Endothelial cell (in vitro differentiated cells): Measurements from ENCODE around the gene ATP8A2. TPM values are rescaled to one million over a fixed set of nuclear protein-coding genes. Genes with fewer than 3 reads are reported as not detected.
"Not testable (repeated sequence)": the region's sequence is repeated elsewhere in the genome, so short reads cannot be mapped to it uniquely, and the experiment has no call there.

Source experiments
- DNase-seq: peaks from one replicate; pipeline ENCODE4 v3.0.0; 2021; ENCODE audit warnings: low spot score
- H3K27ac Mint-ChIP-seq: one replicate; pipeline ENCODE4 v1.8.0; 2021; ENCODE audit warnings: mixed read lengths, inconsistent platforms; ENCODE audit not compliant: unreplicated experiment
- H3K27me3 Mint-ChIP-seq: one replicate; pipeline ENCODE4 v1.8.0; 2021; ENCODE audit warnings: mild to moderate bottlenecking, moderate library complexity, mixed read lengths, inconsistent platforms; ENCODE audit not compliant: unreplicated experiment
- H3K36me3 Mint-ChIP-seq: one replicate; pipeline ENCODE4 v1.8.0; 2021; ENCODE audit warnings: mild to moderate bottlenecking, low read depth, mixed read lengths, inconsistent platforms; ENCODE audit not compliant: unreplicated experiment
- H3K4me1 Mint-ChIP-seq: one replicate; pipeline ENCODE4 v1.8.0; 2021; ENCODE audit warnings: mild to moderate bottlenecking, mixed read lengths, inconsistent platforms; ENCODE audit not compliant: unreplicated experiment
- H3K4me3 Mint-ChIP-seq: one replicate; pipeline ENCODE4 v1.8.0; 2021; ENCODE audit warnings: mild to moderate bottlenecking, mixed read lengths, inconsistent platforms; ENCODE audit not compliant: unreplicated experiment
- H3K9me3 Mint-ChIP-seq: one replicate; pipeline ENCODE4 v1.8.0; 2021; ENCODE audit warnings: mixed read lengths, inconsistent platforms; ENCODE audit not compliant: unreplicated experiment
- total RNA-seq: library from RNA; stranded (reverse); fragmentation: NEBNext Ultra II Directional; extraction: Animal tissue kit (Norgen Biotek cat#: 25700); gene quantifications from one replicate; pipeline ENCODE4 v1.2.1, GENCODE V29; 2021; ENCODE audit not compliant: unreplicated experiment
- TF ChIP-seq, protein P1 (sequence below): fragments of 200-600 bp; sonication (generic); IDR thresholded peaks from one replicate; pipeline ENCODE4 v1.5.0; 2021; ENCODE audit warnings: antibody characterized with exemption; ENCODE audit not compliant: unreplicated experiment

Gene ATP8A2
- total RNA-seq, 1 donor from 2014 or later, result 2.1 TPM

DNA sequence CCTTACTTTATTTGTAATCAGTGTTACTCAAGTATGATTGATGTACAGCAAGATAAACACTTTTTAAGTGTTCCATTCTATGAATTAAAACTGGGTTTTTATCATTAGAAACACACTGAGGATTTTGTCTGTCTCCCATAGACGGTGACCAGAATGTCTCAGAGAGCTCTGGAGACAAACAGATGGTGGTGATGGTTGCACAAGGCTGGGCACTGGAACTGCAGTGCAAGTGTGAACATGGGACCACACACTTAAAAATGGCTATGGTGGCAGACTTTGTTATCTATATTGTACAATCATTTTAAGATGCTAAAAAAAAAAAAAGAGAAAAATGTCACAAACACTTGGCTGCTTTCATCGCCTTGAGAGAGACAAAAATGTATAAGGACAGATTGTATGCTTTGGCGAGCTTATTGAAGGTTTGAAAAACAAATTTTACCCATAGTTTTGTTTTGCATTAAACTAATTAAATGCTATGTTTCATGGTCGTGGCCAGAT, 407.1 kb downstream of the ATP8A2 start:
- DNase-seq, result no peak
- TF ChIP-seq, protein P1, sequence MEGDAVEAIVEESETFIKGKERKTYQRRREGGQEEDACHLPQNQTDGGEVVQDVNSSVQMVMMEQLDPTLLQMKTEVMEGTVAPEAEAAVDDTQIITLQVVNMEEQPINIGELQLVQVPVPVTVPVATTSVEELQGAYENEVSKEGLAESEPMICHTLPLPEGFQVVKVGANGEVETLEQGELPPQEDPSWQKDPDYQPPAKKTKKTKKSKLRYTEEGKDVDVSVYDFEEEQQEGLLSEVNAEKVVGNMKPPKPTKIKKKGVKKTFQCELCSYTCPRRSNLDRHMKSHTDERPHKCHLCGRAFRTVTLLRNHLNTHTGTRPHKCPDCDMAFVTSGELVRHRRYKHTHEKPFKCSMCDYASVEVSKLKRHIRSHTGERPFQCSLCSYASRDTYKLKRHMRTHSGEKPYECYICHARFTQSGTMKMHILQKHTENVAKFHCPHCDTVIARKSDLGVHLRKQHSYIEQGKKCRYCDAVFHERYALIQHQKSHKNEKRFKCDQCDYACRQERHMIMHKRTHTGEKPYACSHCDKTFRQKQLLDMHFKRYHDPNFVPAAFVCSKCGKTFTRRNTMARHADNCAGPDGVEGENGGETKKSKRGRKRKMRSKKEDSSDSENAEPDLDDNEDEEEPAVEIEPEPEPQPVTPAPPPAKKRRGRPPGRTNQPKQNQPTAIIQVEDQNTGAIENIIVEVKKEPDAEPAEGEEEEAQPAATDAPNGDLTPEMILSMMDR, result no peak
- Mint-ChIP-seq H3K27ac (no peak overlapping the region), H3K36me3 (no peaks in the 10 kb centered on the region), H3K4me3 (no peak overlapping the region), H3K27me3 (peaks cover 2% of the 10 kb centered on the region), H3K9me3 (no peaks in the 10 kb centered on the region), H3K4me1 (peaks cover 3% of the 10 kb centered on the region)

DNA sequence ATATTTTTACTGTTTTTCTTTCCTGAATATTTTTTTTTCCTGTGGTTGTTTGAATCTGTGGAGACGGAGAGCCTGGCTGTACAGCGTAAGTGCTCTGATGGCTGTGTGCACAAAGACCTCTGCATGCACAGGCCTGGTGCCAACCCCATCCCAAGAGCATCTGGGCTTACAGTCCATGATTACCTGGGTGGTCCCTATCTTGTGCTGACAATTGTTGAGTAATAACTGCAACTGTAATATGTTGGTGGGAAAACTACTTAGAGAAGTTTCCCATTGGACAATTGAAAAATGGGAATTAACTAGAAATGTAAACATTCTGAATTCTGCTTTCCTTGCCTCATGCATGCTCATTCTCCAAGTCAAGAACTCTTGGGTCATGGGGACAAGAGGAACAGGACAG, 411.3 kb downstream of the ATP8A2 start:
- Mint-ChIP-seq H3K9me3 (no peaks in the 10 kb centered on the region), H3K4me1 (peaks cover 10% of the 10 kb centered on the region), H3K27me3 (no peaks in the 10 kb centered on the region), H3K27ac (no peak overlapping the region), H3K36me3 (no peaks in the 10 kb centered on the region), H3K4me3 (no peak overlapping the region)
- no peak for DNase-seq
- TF ChIP-seq, protein P1, result no peak

DNA sequence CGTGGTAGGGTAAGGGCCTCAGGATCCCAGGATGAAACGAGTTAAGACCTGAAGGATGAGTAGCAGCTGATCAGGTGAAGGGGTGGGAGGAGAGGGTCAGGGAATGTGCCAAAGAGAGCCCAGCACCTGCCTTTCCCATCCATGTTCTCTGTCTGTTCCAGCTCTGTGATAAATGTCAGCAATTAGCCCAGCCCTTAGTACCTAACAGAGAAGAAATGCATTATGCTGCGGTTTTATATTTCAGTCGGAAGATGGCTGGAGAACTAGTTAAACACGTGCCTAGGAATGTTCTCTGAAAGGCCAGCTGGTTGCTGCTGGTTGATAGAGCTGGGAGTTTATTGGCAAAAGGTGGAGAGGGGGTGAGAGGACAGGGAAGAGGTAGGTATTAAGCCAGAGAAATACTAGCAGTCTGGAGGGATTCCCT, 411.8 kb downstream of the ATP8A2 start:
- Mint-ChIP-seq H3K9me3 (no peaks in the 10 kb centered on the region), H3K36me3 (no peaks in the 10 kb centered on the region), H3K4me3 (no peak overlapping the region), H3K4me1 (peaks cover 8% of the 10 kb centered on the region), H3K27me3 (no peaks in the 10 kb centered on the region), H3K27ac (no peak overlapping the region)
- DNase-seq, result no peak
- TF ChIP-seq, protein P1, result no peak

DNA sequence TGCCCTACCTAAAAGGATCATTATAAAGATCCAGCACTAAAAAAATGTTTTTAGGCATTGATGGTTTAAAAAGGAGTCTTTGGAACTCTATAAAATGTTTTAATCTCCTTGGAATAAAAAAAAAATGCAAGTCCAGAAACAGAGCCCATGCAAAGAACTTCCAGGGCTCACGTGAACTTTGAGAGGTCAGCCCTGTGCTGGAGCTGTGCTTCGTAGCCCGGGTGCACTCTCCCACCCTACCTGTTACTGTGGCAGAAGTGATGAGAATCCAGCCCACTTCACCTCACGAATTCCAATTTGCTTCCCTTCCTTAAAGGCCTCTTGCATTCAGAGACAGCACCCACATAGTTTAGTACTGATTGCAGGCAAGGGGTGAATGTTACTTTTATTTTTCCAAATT, 412.3 kb downstream of the ATP8A2 start:
- H3K36me3 Mint-ChIP-seq, result no peaks in the 10 kb centered on the region
- no peak for DNase-seq
- H3K9me3 Mint-ChIP-seq, result no peaks in the 10 kb centered on the region
- no peak overlapping the region for H3K4me3 Mint-ChIP-seq
- H3K27ac Mint-ChIP-seq, result no peak overlapping the region
- peaks cover 7% of the 10 kb centered on the region for H3K4me1 Mint-ChIP-seq
- TF ChIP-seq, protein P1, result no peak
- no peaks in the 10 kb centered on the region for H3K27me3 Mint-ChIP-seq

DNA sequence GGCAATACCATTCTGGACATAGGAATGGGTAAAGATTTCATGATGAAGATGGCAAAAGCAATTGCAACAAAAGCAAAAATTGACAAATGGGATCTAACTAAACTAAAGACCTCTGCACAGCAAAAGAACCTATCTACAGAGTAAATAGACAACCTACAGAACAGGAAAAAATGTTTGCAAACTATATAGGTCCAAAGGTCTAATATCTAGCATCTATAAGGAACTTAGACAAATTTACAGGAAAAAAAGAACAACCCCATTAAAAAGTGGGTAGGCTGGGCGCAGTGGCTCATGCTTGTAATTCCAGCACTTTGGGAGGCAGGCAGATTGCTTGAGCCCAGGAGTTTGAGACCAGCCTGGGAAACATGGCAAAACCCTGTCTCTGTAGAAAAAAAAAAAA, 418.4 kb downstream of the ATP8A2 start:
- not testable (repeated sequence) for H3K4me1 Mint-ChIP-seq, H3K36me3 Mint-ChIP-seq, H3K9me3 Mint-ChIP-seq, H3K4me3 Mint-ChIP-seq, DNase-seq, H3K27ac Mint-ChIP-seq, H3K27me3 Mint-ChIP-seq
